ENCODE measurements around the gene TTLL1. TPM values are rescaled to one million over a fixed set of nuclear protein-coding genes. Genes with fewer than 3 reads are reported as not detected.
"Not testable (repeated sequence)": the region's sequence is repeated elsewhere in the genome, so short reads cannot be mapped to it uniquely, and the experiment has no call there.

Gene TTLL1
- polyA plus RNA-seq, 1 donor, result 4.6 TPM

GRCh38 chr22:43110444-43110926 lies 21.3 kb upstream of the TTLL1 start, which contains the start of gene BIK:
Gene BIK (plus strand): TSS chr22:43110750. CDS start chr22:43124023, 13,273 bp downstream.
- Histone ChIP-seq H3K4me3 (ENCODE audit: low read length) (peak within 1 kb of the TSS; percentile 13), H3K36me3 (ENCODE audit: control insufficient read depth, insufficient read depth, low read length) (no peaks in the 10 kb centered on the region), H3K9me3 (ENCODE audit: control insufficient read depth, low read depth, low read length) (peaks cover 7% of the 10 kb centered on the region), H3K27me3 (ENCODE audit: control insufficient read depth, insufficient read depth, low read length) (peaks cover 85% of the 10 kb centered on the region), H3K4me1 (ENCODE audit: control insufficient read depth, insufficient read depth, low read length) (peaks cover 8% of the 10 kb centered on the region), H3K27ac (ENCODE audit: low read length) (no peak within 1 kb of the TSS)
- no CpG with 5 or more reads among the region's 49 CpGs for WGBS (ENCODE audit: insufficient coverage, low lambda C conversion rate)
- DNase-seq, result peak in 1 of 2 donors; percentile 27

- DNase-seq, result no peak
- Histone ChIP-seq H3K4me3 (ENCODE audit: low read length) (no peak overlapping the region), H3K27me3 (ENCODE audit: control insufficient read depth, insufficient read depth, low read length) (peaks cover 86% of the 10 kb centered on the region), H3K36me3 (ENCODE audit: control insufficient read depth, insufficient read depth, low read length) (no peaks in the 10 kb centered on the region), H3K4me1 (ENCODE audit: control insufficient read depth, insufficient read depth, low read length) (peaks cover 8% of the 10 kb centered on the region), H3K9me3 (ENCODE audit: control insufficient read depth, low read depth, low read length) (peaks cover 7% of the 10 kb centered on the region), H3K27ac (ENCODE audit: low read length) (no peak overlapping the region)
- WGBS (ENCODE audit: insufficient coverage, low lambda C conversion rate), result no CpG with 5 or more reads among the region's 32 CpGs
Observed at GRCh38 chr22:43109921-43110443, 20.8 kb upstream of the TTLL1 start.

GRCh38 chr22:43109511-43109910 lies 20.3 kb upstream of the TTLL1 start:
- H3K4me1 ChIP-seq (ENCODE audit: control insufficient read depth, insufficient read depth, low read length), result peaks cover 8% of the 10 kb centered on the region
- WGBS (ENCODE audit: insufficient coverage, low lambda C conversion rate), result 30% methylated on average over 2 of the region's 5 CpGs
- H3K4me3 ChIP-seq (ENCODE audit: low read length), result no peak overlapping the region
- peaks cover 7% of the 10 kb centered on the region for H3K9me3 ChIP-seq (ENCODE audit: control insufficient read depth, low read depth, low read length)
- H3K36me3 ChIP-seq (ENCODE audit: control insufficient read depth, insufficient read depth, low read length), result no peaks in the 10 kb centered on the region
- H3K27me3 ChIP-seq (ENCODE audit: control insufficient read depth, insufficient read depth, low read length), result peaks cover 82% of the 10 kb centered on the region
- no peak overlapping the region for H3K27ac ChIP-seq (ENCODE audit: low read length)
- no peak for DNase-seq

GRCh38 chr22:43106302-43106701 lies 17.1 kb upstream of the TTLL1 start:
- Histone ChIP-seq H3K27me3 (ENCODE audit: control insufficient read depth, insufficient read depth, low read length) (peaks cover 52% of the 10 kb centered on the region), H3K27ac (ENCODE audit: low read length) (no peak overlapping the region), H3K4me3 (ENCODE audit: low read length) (no peak overlapping the region), H3K9me3 (ENCODE audit: control insufficient read depth, low read depth, low read length) (peaks cover 6% of the 10 kb centered on the region), H3K4me1 (ENCODE audit: control insufficient read depth, insufficient read depth, low read length) (peaks cover 8% of the 10 kb centered on the region), H3K36me3 (ENCODE audit: control insufficient read depth, insufficient read depth, low read length) (no peaks in the 10 kb centered on the region)
- DNase-seq, result no peak
- 88% methylated on average over 3 of the region's 8 CpGs for WGBS (ENCODE audit: insufficient coverage, low lambda C conversion rate)

- not testable (repeated sequence) for DNase-seq; H3K9me3 ChIP-seq (ENCODE audit: control insufficient read depth, low read depth, low read length); H3K4me3 ChIP-seq (ENCODE audit: low read length); H3K27ac ChIP-seq (ENCODE audit: low read length); H3K36me3 ChIP-seq (ENCODE audit: control insufficient read depth, insufficient read depth, low read length); H3K4me1 ChIP-seq (ENCODE audit: control insufficient read depth, insufficient read depth, low read length)
- peaks cover 43% of the 10 kb centered on the region for H3K27me3 ChIP-seq (ENCODE audit: control insufficient read depth, insufficient read depth, low read length)
- WGBS (ENCODE audit: insufficient coverage, low lambda C conversion rate), result no CpG with 5 or more reads among the region's 3 CpGs
Observed at GRCh38 chr22:43104950-43105349, 15.8 kb upstream of the TTLL1 start.

- H3K4me3 ChIP-seq (ENCODE audit: low read length); H3K9me3 ChIP-seq (ENCODE audit: control insufficient read depth, low read depth, low read length); H3K4me1 ChIP-seq (ENCODE audit: control insufficient read depth, insufficient read depth, low read length); H3K36me3 ChIP-seq (ENCODE audit: control insufficient read depth, insufficient read depth, low read length); H3K27ac ChIP-seq (ENCODE audit: low read length): not testable (repeated sequence)
- WGBS (ENCODE audit: insufficient coverage, low lambda C conversion rate), result no CpG with 5 or more reads among the region's 15 CpGs
- peak; percentile 91 to 94 for DNase-seq
- H3K27me3 ChIP-seq (ENCODE audit: control insufficient read depth, insufficient read depth, low read length), result peaks cover 36% of the 10 kb centered on the region
Observed at GRCh38 chr22:43104056-43104625, 14.9 kb upstream of the TTLL1 start.

GRCh38 chr22:43101306-43101705 lies 12.1 kb upstream of the TTLL1 start:
- Histone ChIP-seq H3K27me3 (ENCODE audit: control insufficient read depth, insufficient read depth, low read length) (peaks cover 16% of the 10 kb centered on the region), H3K27ac (ENCODE audit: low read length) (no peak overlapping the region), H3K4me1 (ENCODE audit: control insufficient read depth, insufficient read depth, low read length) (peaks cover 3% of the 10 kb centered on the region), H3K9me3 (ENCODE audit: control insufficient read depth, low read depth, low read length) (peaks cover 10% of the 10 kb centered on the region), H3K4me3 (ENCODE audit: low read length) (no peak overlapping the region), H3K36me3 (ENCODE audit: control insufficient read depth, insufficient read depth, low read length) (no peaks in the 10 kb centered on the region)
- WGBS (ENCODE audit: insufficient coverage, low lambda C conversion rate), result no CpG with 5 or more reads among the region's 7 CpGs
- no peak for DNase-seq

- H3K4me1 ChIP-seq (ENCODE audit: control insufficient read depth, insufficient read depth, low read length), result peaks cover 3% of the 10 kb centered on the region
- H3K27ac ChIP-seq (ENCODE audit: low read length), result no peak overlapping the region
- no peak overlapping the region for H3K4me3 ChIP-seq (ENCODE audit: low read length)
- peaks cover 10% of the 10 kb centered on the region for H3K27me3 ChIP-seq (ENCODE audit: control insufficient read depth, insufficient read depth, low read length)
- DNase-seq, result no peak
- H3K36me3 ChIP-seq (ENCODE audit: control insufficient read depth, insufficient read depth, low read length), result no peaks in the 10 kb centered on the region
- 20% methylated on average over 1 of the region's 5 CpGs for WGBS (ENCODE audit: insufficient coverage, low lambda C conversion rate)
- peaks cover 15% of the 10 kb centered on the region for H3K9me3 ChIP-seq (ENCODE audit: control insufficient read depth, low read depth, low read length)
Observed at GRCh38 chr22:43100225-43100624, 11.0 kb upstream of the TTLL1 start.

- H3K36me3 ChIP-seq (ENCODE audit: control insufficient read depth, insufficient read depth, low read length), result no peaks in the 10 kb centered on the region
- peaks cover 15% of the 10 kb centered on the region for H3K9me3 ChIP-seq (ENCODE audit: control insufficient read depth, low read depth, low read length)
- WGBS (ENCODE audit: insufficient coverage, low lambda C conversion rate), result no CpG with 5 or more reads among the region's 4 CpGs
- DNase-seq, result no peak
- H3K4me1 ChIP-seq (ENCODE audit: control insufficient read depth, insufficient read depth, low read length), result no peaks in the 10 kb centered on the region
- H3K4me3 ChIP-seq (ENCODE audit: low read length), result no peak overlapping the region
- H3K27ac ChIP-seq (ENCODE audit: low read length), result no peak overlapping the region
- H3K27me3 ChIP-seq (ENCODE audit: control insufficient read depth, insufficient read depth, low read length), result peaks cover 7% of the 10 kb centered on the region
Observed at GRCh38 chr22:43099095-43099494, 9.9 kb upstream of the TTLL1 start.

- no peak overlapping the region for H3K27ac ChIP-seq (ENCODE audit: low read length)
- H3K27me3 ChIP-seq (ENCODE audit: control insufficient read depth, insufficient read depth, low read length), result peaks cover 7% of the 10 kb centered on the region
- WGBS (ENCODE audit: insufficient coverage, low lambda C conversion rate), result no CpG with 5 or more reads among the region's 4 CpGs
- no peaks in the 10 kb centered on the region for H3K36me3 ChIP-seq (ENCODE audit: control insufficient read depth, insufficient read depth, low read length)
- H3K4me3 ChIP-seq (ENCODE audit: low read length), result no peak overlapping the region
- H3K4me1 ChIP-seq (ENCODE audit: control insufficient read depth, insufficient read depth, low read length), result no peaks in the 10 kb centered on the region
- DNase-seq, result no peak
- peaks cover 15% of the 10 kb centered on the region for H3K9me3 ChIP-seq (ENCODE audit: control insufficient read depth, low read depth, low read length)
Observed at GRCh38 chr22:43098356-43098755, 9.2 kb upstream of the TTLL1 start.

GRCh38 chr22:43096420-43096819 lies 7.2 kb upstream of the TTLL1 start:
- Histone ChIP-seq H3K36me3 (ENCODE audit: control insufficient read depth, insufficient read depth, low read length) (no peaks in the 10 kb centered on the region), H3K27ac (ENCODE audit: low read length) (no peak overlapping the region), H3K9me3 (ENCODE audit: control insufficient read depth, low read depth, low read length) (peaks cover 15% of the 10 kb centered on the region), H3K4me1 (ENCODE audit: control insufficient read depth, insufficient read depth, low read length) (no peaks in the 10 kb centered on the region), H3K27me3 (ENCODE audit: control insufficient read depth, insufficient read depth, low read length) (peaks cover 7% of the 10 kb centered on the region), H3K4me3 (ENCODE audit: low read length) (no peak overlapping the region)
- no peak for DNase-seq
- WGBS (ENCODE audit: insufficient coverage, low lambda C conversion rate), result no CpG with 5 or more reads among the region's 8 CpGs
